ENCODE results near the gene DENND2D. TPM values are rescaled to one million over a fixed set of nuclear protein-coding genes. Genes with fewer than 3 reads are reported as not detected.
A peak's percentile ranks its signal among the peaks of the same experiment; 100 is the strongest.
"Not testable (repeated sequence)": the region's sequence is repeated elsewhere in the genome, so short reads cannot be mapped to it uniquely, and the experiment has no call there.

Gene DENND2D
- total RNA-seq, 1 experiment from 2014 or later, result 0.11 TPM

DNA sequence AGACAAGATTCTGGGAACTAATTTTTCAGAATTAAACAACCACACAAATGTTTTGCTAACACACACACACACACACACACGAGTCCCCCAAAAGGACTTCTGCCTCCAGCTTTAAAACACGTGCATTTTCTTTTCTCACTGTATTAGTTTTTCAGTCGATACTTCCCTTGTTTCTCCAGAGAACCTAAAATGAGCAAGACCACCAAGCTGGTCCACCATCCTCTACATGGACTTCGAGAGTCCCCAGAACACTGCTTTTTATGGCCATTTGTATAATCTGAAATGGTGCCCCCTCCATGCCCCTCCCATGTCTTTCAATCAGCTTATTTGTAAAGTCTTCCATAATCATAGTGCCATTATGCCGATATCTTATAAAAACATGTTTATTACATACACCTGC lies 16.3 kb upstream of the DENND2D start:
- Mint-ChIP-seq H3K36me3 (ENCODE audit: insufficient read depth in 1 of 3, low read depth in 3 of 3) (peaks cover 0 to 4% (median 0%) of the 10 kb centered on the region in 3 experiments; a peak in 2 of 7 replicates), H3K4me3 (no peak overlapping the region), H3K9me3 (no peaks in the 10 kb centered on the region; a peak in 2 of 5 replicates), H3K27ac (no peak overlapping the region), H3K4me1 (peaks cover 58 to 60% of the 10 kb centered on the region in 2 experiments), H3K27me3 (ENCODE audit: low read depth) (no peaks in the 10 kb centered on the region)
- Histone ChIP-seq H3K56ac (ENCODE audit: insufficient read length, low read depth, low read length) (no peak overlapping the region), H2BK120ac (ENCODE audit: low read depth, low read length, poor library complexity, severe bottlenecking) (no peak overlapping the region), H3K27ac (ENCODE audit: insufficient read length, low read depth, low read length) (no peak overlapping the region), H3T11ph (ENCODE audit: low read length) (no peak overlapping the region), H3K27me3 (ENCODE audit: insufficient read depth, low read length) (no peaks in the 10 kb centered on the region; the same call in 1 of the 2 replicates), H2AFZ (ENCODE audit: low read length) (no peak overlapping the region), H2BK20ac (ENCODE audit: low read depth, low read length, poor library complexity, severe bottlenecking) (no peak overlapping the region), H4K8ac (replicated peaks; ENCODE audit: insufficient read length, low read depth, low read length) (no peak overlapping the region), H3K4me2 (ENCODE audit: insufficient read depth, insufficient read length, low read length) (no peak overlapping the region), H3K4ac (ENCODE audit: low read depth, low read length) (no peak overlapping the region), H4K20me1 (ENCODE audit: control insufficient read depth, insufficient read depth, insufficient read length) (no peaks in the 10 kb centered on the region), H3K4me1 (ENCODE audit: insufficient read depth, low read length) (peaks cover 7% of the 10 kb centered on the region; the same call in 1 of the 2 replicates), H2BK5ac (ENCODE audit: insufficient read length, low read length) (no peak overlapping the region), H2AK5ac (ENCODE audit: insufficient read length, low read length) (no peak overlapping the region), H3K18ac (ENCODE audit: insufficient read length, low read depth, low read length) (no peak overlapping the region), H3K9me3 (ENCODE audit: control insufficient read depth, low read depth, low read length) (no peaks in the 10 kb centered on the region), H3K79me2 (ENCODE audit: insufficient read depth, low read length) (no peaks in the 10 kb centered on the region), H4K5ac (ENCODE audit: insufficient read length, low read depth, low read length) (no peak overlapping the region), H3K79me1 (ENCODE audit: insufficient read depth, low read depth, low read length, poor library complexity, severe bottlenecking) (no peaks in the 10 kb centered on the region), H3K9ac (ENCODE audit: extremely low read depth, insufficient read length, low read length) (no peak overlapping the region), H4K91ac (ENCODE audit: insufficient read length, low read depth, low read length) (no peak overlapping the region), H3K23ac (ENCODE audit: insufficient read length, low read depth, low read length) (no peak overlapping the region), H3K14ac (ENCODE audit: insufficient read depth, low read length) (no peak overlapping the region), H3K23me2 (ENCODE audit: insufficient read length, low read depth, low read length, poor library complexity, severe bottlenecking) (no peaks in the 10 kb centered on the region), H2BK15ac (ENCODE audit: low read depth, low read length) (no peak overlapping the region), H2BK12ac (ENCODE audit: insufficient read length, low read depth, low read length) (no peak overlapping the region)
- TF ChIP-seq, protein P1, sequence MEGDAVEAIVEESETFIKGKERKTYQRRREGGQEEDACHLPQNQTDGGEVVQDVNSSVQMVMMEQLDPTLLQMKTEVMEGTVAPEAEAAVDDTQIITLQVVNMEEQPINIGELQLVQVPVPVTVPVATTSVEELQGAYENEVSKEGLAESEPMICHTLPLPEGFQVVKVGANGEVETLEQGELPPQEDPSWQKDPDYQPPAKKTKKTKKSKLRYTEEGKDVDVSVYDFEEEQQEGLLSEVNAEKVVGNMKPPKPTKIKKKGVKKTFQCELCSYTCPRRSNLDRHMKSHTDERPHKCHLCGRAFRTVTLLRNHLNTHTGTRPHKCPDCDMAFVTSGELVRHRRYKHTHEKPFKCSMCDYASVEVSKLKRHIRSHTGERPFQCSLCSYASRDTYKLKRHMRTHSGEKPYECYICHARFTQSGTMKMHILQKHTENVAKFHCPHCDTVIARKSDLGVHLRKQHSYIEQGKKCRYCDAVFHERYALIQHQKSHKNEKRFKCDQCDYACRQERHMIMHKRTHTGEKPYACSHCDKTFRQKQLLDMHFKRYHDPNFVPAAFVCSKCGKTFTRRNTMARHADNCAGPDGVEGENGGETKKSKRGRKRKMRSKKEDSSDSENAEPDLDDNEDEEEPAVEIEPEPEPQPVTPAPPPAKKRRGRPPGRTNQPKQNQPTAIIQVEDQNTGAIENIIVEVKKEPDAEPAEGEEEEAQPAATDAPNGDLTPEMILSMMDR (conservative IDR thresholded peaks at IDR 0.05), result no peak
- no peak for DNase-seq
- no CpG with 5 or more reads among the region's 5 CpGs for WGBS (ENCODE audit: extremely low coverage, insufficient read length, low lambda C conversion rate)

DNA sequence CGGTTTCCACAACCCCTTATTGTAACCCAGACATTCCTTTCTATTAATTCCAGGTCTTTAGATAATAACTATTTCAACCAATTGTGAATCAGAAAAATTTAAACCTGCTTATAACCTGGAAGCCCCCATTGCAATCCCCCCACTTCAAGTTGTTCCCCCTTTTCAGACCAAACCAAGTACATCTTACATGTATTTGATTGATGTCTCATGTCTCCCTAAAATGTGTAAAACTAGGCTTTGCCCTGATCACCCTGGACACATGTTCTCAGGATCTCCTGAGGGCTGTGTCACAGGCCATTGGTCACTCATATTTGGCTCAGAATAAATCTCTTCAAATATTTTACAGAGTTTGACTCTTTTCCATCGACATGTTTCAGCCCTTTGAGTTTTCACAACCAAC lies 14.8 kb upstream of the DENND2D start:
- H3K27me3 Mint-ChIP-seq (ENCODE audit: low read depth); H4K20me1 ChIP-seq (ENCODE audit: control insufficient read depth, insufficient read depth, insufficient read length); H3K79me1 ChIP-seq (ENCODE audit: insufficient read depth, low read depth, low read length, poor library complexity, severe bottlenecking); H4K8ac ChIP-seq (replicated peaks; ENCODE audit: insufficient read length, low read depth, low read length); H3K4me2 ChIP-seq (ENCODE audit: insufficient read depth, insufficient read length, low read length); H2BK120ac ChIP-seq (ENCODE audit: low read depth, low read length, poor library complexity, severe bottlenecking); H3K18ac ChIP-seq (ENCODE audit: insufficient read length, low read depth, low read length); H3K4me1 ChIP-seq (ENCODE audit: insufficient read depth, low read length); H3K36me3 Mint-ChIP-seq (ENCODE audit: insufficient read depth in 1 of 3, low read depth in 3 of 3); H3K9me3 Mint-ChIP-seq; H3K4ac ChIP-seq (ENCODE audit: low read depth, low read length); H2BK15ac ChIP-seq (ENCODE audit: low read depth, low read length); H3T11ph ChIP-seq (ENCODE audit: low read length); H3K56ac ChIP-seq (ENCODE audit: insufficient read length, low read depth, low read length); H2AK5ac ChIP-seq (ENCODE audit: insufficient read length, low read length); H3K9me3 ChIP-seq (ENCODE audit: control insufficient read depth, low read depth, low read length); H4K91ac ChIP-seq (ENCODE audit: insufficient read length, low read depth, low read length); H3K4me3 Mint-ChIP-seq; H2AFZ ChIP-seq (ENCODE audit: low read length); H2BK5ac ChIP-seq (ENCODE audit: insufficient read length, low read length); H4K5ac ChIP-seq (ENCODE audit: insufficient read length, low read depth, low read length); H2BK20ac ChIP-seq (ENCODE audit: low read depth, low read length, poor library complexity, severe bottlenecking); H3K14ac ChIP-seq (ENCODE audit: insufficient read depth, low read length); H3K23ac ChIP-seq (ENCODE audit: insufficient read length, low read depth, low read length); H3K23me2 ChIP-seq (ENCODE audit: insufficient read length, low read depth, low read length, poor library complexity, severe bottlenecking); H3K27ac ChIP-seq (ENCODE audit: insufficient read length, low read depth, low read length); H2BK12ac ChIP-seq (ENCODE audit: insufficient read length, low read depth, low read length); H3K27me3 ChIP-seq (ENCODE audit: insufficient read depth, low read length); DNase-seq; H3K9ac ChIP-seq (ENCODE audit: extremely low read depth, insufficient read length, low read length); H3K79me2 ChIP-seq (ENCODE audit: insufficient read depth, low read length): not testable (repeated sequence)
- no CpG with 5 or more reads among the region's 2 CpGs for WGBS (ENCODE audit: extremely low coverage, insufficient read length, low lambda C conversion rate)
- H3K27ac Mint-ChIP-seq, result peak overlapping the region in 1 of 3 experiments; percentile 91; a peak in 2 of 7 replicates
- H3K4me1 Mint-ChIP-seq, result peaks cover 51 to 52% of the 10 kb centered on the region in 2 experiments

Measured in H9 (cell line).